Loucy (cell line): ENCODE results near the gene LTBR.

Source experiments
- CTCF ChIP-seq: fragments of 200-600 bp; sonication (generic); conservative IDR thresholded peaks from 2 replicates; pipeline ENCODE4 v1.5.1; 2014; ENCODE audit warnings: mild to moderate bottlenecking, antibody characterized with exemption, low read length
- EZH2phosphoT487 ChIP-seq: fragments of 200-600 bp; IDR thresholded peaks from 2 replicates; pipeline ENCODE4 v1.6.1; 2018; ENCODE audit warnings: antibody characterized with exemption, mild to moderate bottlenecking, moderate library complexity, borderline replicate concordance

GRCh38 chr12:6363330-6364043 is 20.5 kb upstream of the LTBR start:
- no peak for TF ChIP-seq CTCF
- TF ChIP-seq EZH2phosphoT487, result no peak
